Right lung (tissue), 10 donors: ENCODE measurements around the gene BBC3. TPM values are rescaled to one million over a fixed set of nuclear protein-coding genes. Genes with fewer than 3 reads are reported as not detected.
"Not testable (repeated sequence)": the region's sequence is repeated elsewhere in the genome, so short reads cannot be mapped to it uniquely, and the experiment has no call there.

Source experiments
- DNase-seq, 2 donors: peaks; one replicate each; pipeline ENCODE4 v3.0.0-alpha.2; 2013
- long read RNA-seq, 8 donors: transcript quantifications; one replicate each; lab custom pipeline, GENCODE V29; 2026
- polyA plus RNA-seq, 5 donors: library from polyadenylated mRNA; unstranded; fragments of 120-200 nt; gene quantifications; one replicate each; pipeline versions ENCODE4 v1.2.1 to v1.2.3, GENCODE V29; 2013; ENCODE audit warnings: inconsistent platforms in 1 of 5, low replicate concordance in 1 of 5; ENCODE audit not compliant: insufficient read length in 5 of 5, insufficient read depth in 1 of 5

Gene BBC3
- polyA plus RNA-seq: 1 to 10 TPM in 4 of 5 donors, under 1 TPM in 1; 0.88 to 3.2 (median 2.1) TPM
- long read RNA-seq, donor 1, partial matches to known transcripts: 0 of 5 reads
- long read RNA-seq, donor 1, other reads (novel, unspliced or antisense): 0 of 5 reads
- long read RNA-seq, donor 2, partial matches to known transcripts: 0 of 6 reads
- long read RNA-seq, donor 2, other reads (novel, unspliced or antisense): 0 of 6 reads
- long read RNA-seq, donor 3, transcript BBC3-206 (1 exons, 1,747 nt): major isoform, 5 of 5 reads
- long read RNA-seq, donor 3, partial matches to known transcripts: 0 of 5 reads
- long read RNA-seq, donor 3, other reads (novel, unspliced or antisense): 0 of 5 reads
- long read RNA-seq, donor 4, partial matches to known transcripts: 0 of 6 reads
- long read RNA-seq, donor 4, other reads (novel, unspliced or antisense): 0 of 6 reads
- long read RNA-seq, donor 5, partial matches to known transcripts: 0 of 2 reads
- long read RNA-seq, donor 5, other reads (novel, unspliced or antisense): 0 of 2 reads
- long read RNA-seq, donor 6, partial matches to known transcripts: 0 of 2 reads
- long read RNA-seq, donor 6, other reads (novel, unspliced or antisense): 0 of 2 reads
- long read RNA-seq, donor 7, partial matches to known transcripts: 0 of 3 reads
- long read RNA-seq, donor 7, other reads (novel, unspliced or antisense): 0 of 3 reads
- long read RNA-seq, donor 8: 0 reads

- no peak for DNase-seq
Observed at GRCh38 chr19:47230921-47231214, at the start of gene BBC3. TSS of gene BBC3 (minus strand) at chr19:47231199. CDS start at chr19:47228431, 2,768 bp downstream.

- no peak for DNase-seq
Observed at GRCh38 chr19:47280183-47280797, 49.3 kb upstream of the BBC3 start.

- DNase-seq: not testable (repeated sequence)
Observed at GRCh38 chr19:47276513-47276912, 45.5 kb upstream of the BBC3 start.

- no peak for DNase-seq
Observed at GRCh38 chr19:47275791-47276461, 44.9 kb upstream of the BBC3 start.

GRCh38 chr19:47274891-47275761, 44.1 kb upstream of the BBC3 start:
- no peak for DNase-seq

- DNase-seq: peak; percentile 95
Observed at GRCh38 chr19:47274071-47274890, 43.3 kb upstream of the BBC3 start, which contains the start of gene INAFM1. TSS of gene INAFM1 (plus strand) at chr19:47274885. CDS start at chr19:47274920, 35 bp downstream.

- peak; percentile 92 to 94 for DNase-seq
Observed at GRCh38 chr19:47273313-47274070, 42.5 kb upstream of the BBC3 start.

- DNase-seq: peak in 1 of 2 donors; percentile 38
Observed at GRCh38 chr19:47272448-47273312, 41.7 kb upstream of the BBC3 start.

- DNase-seq: no peak
Observed at GRCh38 chr19:47271949-47272348, 41.0 kb upstream of the BBC3 start.

GRCh38 chr19:47270408-47270807, 39.4 kb upstream of the BBC3 start:
- no peak for DNase-seq

GRCh38 chr19:47269596-47269995, 38.6 kb upstream of the BBC3 start:
- DNase-seq: no peak

- no peak for DNase-seq
Observed at GRCh38 chr19:47268028-47268427, 37.0 kb upstream of the BBC3 start.

- no peak for DNase-seq
Observed at GRCh38 chr19:47267350-47267759, 36.4 kb upstream of the BBC3 start.

GRCh38 chr19:47266401-47266941, 35.5 kb upstream of the BBC3 start:
- no peak for DNase-seq

GRCh38 chr19:47264629-47265028, 33.6 kb upstream of the BBC3 start:
- DNase-seq: no peak

- not testable (repeated sequence) for DNase-seq
Observed at GRCh38 chr19:47261946-47262793, 31.2 kb upstream of the BBC3 start.

GRCh38 chr19:47260476-47260875, 29.5 kb upstream of the BBC3 start:
- no peak for DNase-seq
